HCT116 (cell line): ENCODE measurements around the gene ATG9A. TPM values are rescaled to one million over a fixed set of nuclear protein-coding genes. Genes with fewer than 3 reads are reported as not detected.

ENCODE experiments used
- ATAC-seq: fragments of 200-7000 bp; cut with Tn5 transposase; 2 replicates; pipeline ENCODE4 v1.9.1; 2020; ENCODE audit warnings: mild to moderate bottlenecking, moderate library complexity
- BruUV-seq: library from RNA; stranded (reverse); fragments of 400-500 nt; replicated peaks from 2 replicates; lab custom pipeline; 2021; lab: Mats Ljungman, UMichigan
- CTCF ChIA-PET: fragments of 300-600 bp; sonication (Branson Sonifier 250); formaldehyde crosslinking; loops from one replicate; lab custom pipeline; 2021; ENCODE audit warnings: antibody characterized with exemption; lab: Charles Lee
- POLR2A ChIA-PET: fragments of 300-600, 350-600 bp; sonication (Branson Sonifier 250); formaldehyde crosslinking; loops from one replicate; lab custom pipeline; 2021; ENCODE audit warnings: antibody characterized with exemption; lab: Charles Lee
- RAD21 ChIA-PET, 2 experiments: fragments of 300-600 bp; sonication (Branson Sonifier 250); formaldehyde crosslinking; loops; one replicate each; lab custom pipeline; 2023; ENCODE audit warnings: low total read pairs in 2 of 2; ENCODE audit not compliant: uncharacterized antibody in 2 of 2, unreplicated experiment in 2 of 2, low non-redundant PET in 1 of 2; lab: Charles Lee
- DNase-seq: peaks from one replicate; pipeline ENCODE4 v3.0.0-alpha.2; 2010; ENCODE audit warnings: low read depth, low spot score
- H2AFZ ChIP-seq: fragments of 200-600 bp; shearing (Covaris generic), sonication (generic); 2 replicates; pipeline ENCODE4 v1.6.1; 2017; ENCODE audit warnings: low read depth, mixed run types, mixed read lengths, antibody characterized with exemption, low read length; ENCODE audit not compliant: poor library complexity, severe bottlenecking
- H3K27ac ChIP-seq: 2 replicates; pipeline ENCODE4 v1.5.1; 2012; ENCODE audit warnings: low read depth, low read length
- H3K27me3 ChIP-seq: fragments of 200-600 bp; sonication (generic); 2 replicates; pipeline ENCODE4 v1.6.1; 2016; ENCODE audit warnings: mixed run types, low read length, mixed read lengths; ENCODE audit not compliant: insufficient read depth
- H3K36me3 ChIP-seq, 2 experiments: fragments of 200-500 bp in 1 of 2; fragments of 200-600 bp in 1 of 2; sonication (Bioruptor generic) in 1 of 2; sonication (generic) in 1 of 2; 2 replicates each; pipeline versions ENCODE4 v1.5.1 to v1.6.1; 2014 to 2016; ENCODE audit warnings: low read length in 2 of 2, inconsistent platforms in 1 of 2, mixed read lengths in 1 of 2, mixed run types in 1 of 2; ENCODE audit not compliant: insufficient read depth in 2 of 2, control insufficient read depth in 1 of 2
- H3K4me1 ChIP-seq, 2 experiments: fragments of 200-600 bp in 1 of 2; sonication (generic) in 1 of 2; 2 replicates each; pipeline versions ENCODE4 v1.5.1 to v1.6.1; 2012 to 2017; ENCODE audit warnings: low read length in 2 of 2, inconsistent platforms in 1 of 2, mild to moderate bottlenecking in 1 of 2, mixed read lengths in 1 of 2, mixed run types in 1 of 2, moderate library complexity in 1 of 2; ENCODE audit not compliant: insufficient read depth in 2 of 2, control insufficient read depth in 1 of 2
- H3K4me2 ChIP-seq: fragments of 200-600 bp; sonication (generic); 2 replicates; pipeline ENCODE4 v1.6.1; 2017; ENCODE audit warnings: mixed run types, low read length, mixed read lengths
- H3K4me3 ChIP-seq, 2 experiments: fragments of 200-600 bp in 1 of 2; sonication (generic) in 1 of 2; replicated peaks in 1 of 2; 2 replicates each; pipeline ENCODE4 v1.5.1; 2011 to 2016; ENCODE audit warnings: low read length in 2 of 2, control low read depth in 1 of 2, low read depth in 1 of 2, mild to moderate bottlenecking in 1 of 2, mixed read lengths in 1 of 2, mixed run types in 1 of 2
- H3K79me2 ChIP-seq: fragments of 200-600 bp; sonication (generic); 2 replicates; pipeline ENCODE4 v1.6.1; 2017; ENCODE audit warnings: mild to moderate bottlenecking, mixed run types, low read length, moderate library complexity, mixed read lengths; ENCODE audit not compliant: insufficient read depth
- H3K9ac ChIP-seq: fragments of 200-600 bp; sonication (generic); 2 replicates; pipeline ENCODE4 v1.6.1; 2016; ENCODE audit warnings: low read length, mixed read lengths
- H3K9me2 ChIP-seq: fragments of 200-600 bp; sonication (generic), shearing (Covaris generic); 2 replicates; pipeline ENCODE4 v1.6.1; 2017; ENCODE audit warnings: mixed run types, mild to moderate bottlenecking, moderate library complexity; ENCODE audit not compliant: insufficient read depth
- H3K9me3 ChIP-seq, 2 experiments: fragments of 200-500 bp in 1 of 2; fragments of 200-600 bp in 1 of 2; sonication (Bioruptor generic) in 1 of 2; sonication (generic) in 1 of 2; 2 replicates each; pipeline ENCODE4 v1.6.1; 2014 to 2017; ENCODE audit warnings: low read length in 2 of 2, mixed read lengths in 2 of 2, inconsistent platforms in 1 of 2, low read depth in 1 of 2, mild to moderate bottlenecking in 1 of 2, mixed run types in 1 of 2, moderate library complexity in 1 of 2; ENCODE audit not compliant: control insufficient read depth in 1 of 2, insufficient read depth in 1 of 2
- H4K20me1 ChIP-seq: fragments of 200-600 bp; sonication (generic), shearing (Covaris generic); 2 replicates; pipeline ENCODE4 v1.6.1; 2017; ENCODE audit warnings: mixed run types, mild to moderate bottlenecking, moderate library complexity; ENCODE audit not compliant: insufficient read depth
- ATF3 ChIP-seq: IDR thresholded peaks from 2 replicates; pipeline ENCODE4 v1.6.1; 2012
- CEBPB ChIP-seq: IDR thresholded peaks from 2 replicates; pipeline ENCODE4 v1.6.1; 2012; ENCODE audit warnings: low read depth
- CTCF ChIP-seq, 3 experiments: fragments of 200-600 bp in 1 of 3; sonication (generic) in 1 of 3; IDR thresholded peaks in 2 of 3; conservative IDR thresholded peaks in 1 of 3; 2 replicates each; pipeline ENCODE4 v1.5.1; 2012 to 2017; ENCODE audit warnings: low read depth in 2 of 3, low read length in 2 of 3, antibody characterized with exemption in 1 of 3, borderline replicate concordance in 1 of 3, control low read depth in 1 of 3, mild to moderate bottlenecking in 1 of 3, mixed read lengths in 1 of 3, mixed run types in 1 of 3, moderate library complexity in 1 of 3; ENCODE audit not compliant: insufficient read depth in 1 of 3
- JUND ChIP-seq: IDR thresholded peaks from 2 replicates; pipeline ENCODE4 v1.6.1; 2012
- POLR2AphosphoS5 ChIP-seq: IDR thresholded peaks from 2 replicates; pipeline ENCODE4 v1.6.1; 2011; ENCODE audit warnings: mild to moderate bottlenecking, low read depth, low read length, moderate library complexity
- RAD21 ChIP-seq: IDR thresholded peaks from 2 replicates; pipeline ENCODE4 v1.6.1; 2012; ENCODE audit warnings: low read depth, mild to moderate bottlenecking
- SP1 ChIP-seq: IDR thresholded peaks from 2 replicates; pipeline ENCODE4 v1.6.1; 2012; ENCODE audit warnings: low read depth
- SRF ChIP-seq: IDR thresholded peaks from 2 replicates; pipeline ENCODE4 v1.6.1; 2012; ENCODE audit warnings: low read depth
- TCF7L2 ChIP-seq: IDR thresholded peaks from 2 replicates; pipeline ENCODE4 v1.7.0; 2011; ENCODE audit warnings: borderline replicate concordance, inconsistent platforms; ENCODE audit not compliant: insufficient read depth, insufficient read length; ENCODE audit errors: extremely low read depth
- YY1 ChIP-seq: IDR thresholded peaks from 2 replicates; pipeline ENCODE4 v1.6.1; 2011; ENCODE audit warnings: low read length, low read depth, moderate library complexity, mild to moderate bottlenecking; ENCODE audit not compliant: insufficient replicate concordance; ENCODE audit errors: extremely low read depth
- intact Hi-C: fragments of 100-400 bp; cut with micrococcal nuclease; formaldehyde crosslinking; loops from 2 replicates; pipeline ENCODE4 v1.10.0; 2022
- total RNA-seq: library from RNA; stranded (reverse); gene quantifications from one replicate; pipeline ENCODE4 v1.2.1, GENCODE V29; 2021; ENCODE audit not compliant: unreplicated experiment

Gene ATG9A
- total RNA-seq, 1 experiment from 2014 or later: 51.8 TPM

GRCh38 chr2:219244789-219245147 is 15.3 kb upstream of the ATG9A start:
- ATAC-seq (no peak), DNase-seq (no peak)
- Histone ChIP-seq H3K4me2 (peak overlapping the region; percentile 87), H3K27me3 (no peaks in the 10 kb centered on the region), H3K9ac (peak overlapping the region; percentile 82), H3K27ac (peak overlapping the region; percentile 79), H3K4me3 (peak overlapping the region; percentile 80 to 96), H3K9me3 (no peaks in the 10 kb centered on the region), H3K9me2 (no peaks in the 10 kb centered on the region), H3K79me2 (peaks cover 14% of the 10 kb centered on the region; the same call in 1 of the 2 replicates), H4K20me1 (no peaks in the 10 kb centered on the region), H3K4me1 (peaks cover 22 to 33% of the 10 kb centered on the region in 2 experiments), H2AFZ (peak overlapping the region; percentile 17), H3K36me3 (peaks cover 0 to 5% of the 10 kb centered on the region in 2 experiments; a peak in 2 of 4 replicates)
- BruUV-seq: TSS peak; percentile 79
- no peak for TF ChIP-seq CEBPB
- TF ChIP-seq ATF3: no peak
- TF ChIP-seq JUND: no peak
- TF ChIP-seq YY1: no peak
- TF ChIP-seq TCF7L2: no peak
- TF ChIP-seq SRF: no peak
- TF ChIP-seq CTCF (IDR thresholded peaks at IDR 0.05 in 2 of 3, conservative IDR thresholded peaks at IDR 0.05 in 1 of 3; ENCODE audit: borderline replicate concordance in 1 of 3, insufficient read depth in 1 of 3, low read depth in 2 of 3, low read length in 2 of 3): no peak
- TF ChIP-seq POLR2AphosphoS5: no peak
- no peak for TF ChIP-seq RAD21
- TF ChIP-seq SP1: no peak
- intact Hi-C loops: no loop called here
- ChIA-PET CTCF (interaction anchor here (1.0 to 2.6 kb wide), 3 partner anchors 33 to 50 kb away, joined by 3 to 19 read pairs (median 3); partner anchors contain the start of gene DNAJB2), POLR2A (interaction anchor here (0.8 to 2.5 kb wide), 4 partner anchors 9 to 30 kb away, joined by 3 to 8 read pairs (median 7); partner anchors contain the start of genes ANKZF1, ATG9A and TUBA4A), RAD21 (no interaction called here)
